Measurements from ENCODE around the gene CFTR. TPM values are rescaled to one million over a fixed set of nuclear protein-coding genes. Genes with fewer than 3 reads are reported as not detected.

Gene CFTR
- total RNA-seq, 1 experiment from 2014 or later = 0.31 TPM

DNA sequence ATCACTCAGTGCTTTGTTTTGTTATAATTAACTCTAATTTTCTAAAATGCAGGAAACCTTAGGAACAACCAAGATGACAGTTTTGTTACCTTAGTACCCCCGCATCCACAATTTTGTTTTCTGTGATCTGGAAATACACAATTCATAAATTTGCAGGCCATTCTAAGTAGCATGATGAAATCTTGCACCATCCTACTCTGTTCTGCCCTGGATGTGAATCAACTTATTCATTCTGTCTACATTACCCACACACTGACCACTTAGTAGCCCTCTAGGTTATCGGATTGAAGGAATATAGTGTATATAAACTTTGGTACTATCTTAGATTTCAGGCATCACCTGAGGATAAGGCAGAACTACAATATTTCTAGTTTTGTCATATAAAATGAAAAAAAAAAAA, 237.5 kb downstream of the CFTR start:
- ChIA-PET CTCF (no interaction called here), POLR2A (interaction anchor here (0.7 kb wide), 1 partner anchor 154 kb away, joined by 4 read pairs; no protein-coding TSS in a partner anchor)
- no peaks in the 10 kb centered on the region for H3K36me3 ChIP-seq (ENCODE audit: control insufficient read depth, insufficient read depth, low read length)
- no peaks in the 10 kb centered on the region for H3K9me3 ChIP-seq (ENCODE audit: control insufficient read depth, insufficient read depth, low read depth, low read length)
- no peaks in the 10 kb centered on the region for H3K4me1 ChIP-seq (ENCODE audit: control insufficient read depth, insufficient read depth, low read length)
- TF ChIP-seq TCF7L2 (IDR thresholded peaks at IDR 0.05; ENCODE audit: low read depth, low read length) (no peak), SIN3A (IDR thresholded peaks at IDR 0.05; ENCODE audit: borderline replicate concordance, insufficient read depth, low read depth, low read length) (no peak), POLR2AphosphoS5 (IDR thresholded peaks at IDR 0.05; ENCODE audit: low read depth, low read length) (no peak)
- TF ChIP-seq, protein P1, sequence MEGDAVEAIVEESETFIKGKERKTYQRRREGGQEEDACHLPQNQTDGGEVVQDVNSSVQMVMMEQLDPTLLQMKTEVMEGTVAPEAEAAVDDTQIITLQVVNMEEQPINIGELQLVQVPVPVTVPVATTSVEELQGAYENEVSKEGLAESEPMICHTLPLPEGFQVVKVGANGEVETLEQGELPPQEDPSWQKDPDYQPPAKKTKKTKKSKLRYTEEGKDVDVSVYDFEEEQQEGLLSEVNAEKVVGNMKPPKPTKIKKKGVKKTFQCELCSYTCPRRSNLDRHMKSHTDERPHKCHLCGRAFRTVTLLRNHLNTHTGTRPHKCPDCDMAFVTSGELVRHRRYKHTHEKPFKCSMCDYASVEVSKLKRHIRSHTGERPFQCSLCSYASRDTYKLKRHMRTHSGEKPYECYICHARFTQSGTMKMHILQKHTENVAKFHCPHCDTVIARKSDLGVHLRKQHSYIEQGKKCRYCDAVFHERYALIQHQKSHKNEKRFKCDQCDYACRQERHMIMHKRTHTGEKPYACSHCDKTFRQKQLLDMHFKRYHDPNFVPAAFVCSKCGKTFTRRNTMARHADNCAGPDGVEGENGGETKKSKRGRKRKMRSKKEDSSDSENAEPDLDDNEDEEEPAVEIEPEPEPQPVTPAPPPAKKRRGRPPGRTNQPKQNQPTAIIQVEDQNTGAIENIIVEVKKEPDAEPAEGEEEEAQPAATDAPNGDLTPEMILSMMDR (IDR thresholded peaks at IDR 0.05) = no peak
- TF ChIP-seq, protein P2, sequence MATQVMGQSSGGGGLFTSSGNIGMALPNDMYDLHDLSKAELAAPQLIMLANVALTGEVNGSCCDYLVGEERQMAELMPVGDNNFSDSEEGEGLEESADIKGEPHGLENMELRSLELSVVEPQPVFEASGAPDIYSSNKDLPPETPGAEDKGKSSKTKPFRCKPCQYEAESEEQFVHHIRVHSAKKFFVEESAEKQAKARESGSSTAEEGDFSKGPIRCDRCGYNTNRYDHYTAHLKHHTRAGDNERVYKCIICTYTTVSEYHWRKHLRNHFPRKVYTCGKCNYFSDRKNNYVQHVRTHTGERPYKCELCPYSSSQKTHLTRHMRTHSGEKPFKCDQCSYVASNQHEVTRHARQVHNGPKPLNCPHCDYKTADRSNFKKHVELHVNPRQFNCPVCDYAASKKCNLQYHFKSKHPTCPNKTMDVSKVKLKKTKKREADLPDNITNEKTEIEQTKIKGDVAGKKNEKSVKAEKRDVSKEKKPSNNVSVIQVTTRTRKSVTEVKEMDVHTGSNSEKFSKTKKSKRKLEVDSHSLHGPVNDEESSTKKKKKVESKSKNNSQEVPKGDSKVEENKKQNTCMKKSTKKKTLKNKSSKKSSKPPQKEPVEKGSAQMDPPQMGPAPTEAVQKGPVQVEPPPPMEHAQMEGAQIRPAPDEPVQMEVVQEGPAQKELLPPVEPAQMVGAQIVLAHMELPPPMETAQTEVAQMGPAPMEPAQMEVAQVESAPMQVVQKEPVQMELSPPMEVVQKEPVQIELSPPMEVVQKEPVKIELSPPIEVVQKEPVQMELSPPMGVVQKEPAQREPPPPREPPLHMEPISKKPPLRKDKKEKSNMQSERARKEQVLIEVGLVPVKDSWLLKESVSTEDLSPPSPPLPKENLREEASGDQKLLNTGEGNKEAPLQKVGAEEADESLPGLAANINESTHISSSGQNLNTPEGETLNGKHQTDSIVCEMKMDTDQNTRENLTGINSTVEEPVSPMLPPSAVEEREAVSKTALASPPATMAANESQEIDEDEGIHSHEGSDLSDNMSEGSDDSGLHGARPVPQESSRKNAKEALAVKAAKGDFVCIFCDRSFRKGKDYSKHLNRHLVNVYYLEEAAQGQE (IDR thresholded peaks at IDR 0.05; ENCODE audit: insufficient read depth in 1 of 2, low read depth in 2 of 2, low read length in 1 of 2) = no peak
- H3K27me3 ChIP-seq (ENCODE audit: control insufficient read depth, insufficient read depth, low read length) = peaks cover 3% of the 10 kb centered on the region; the same call in 1 of the 2 replicates
- H3K27ac ChIP-seq (ENCODE audit: low read length) = no peak overlapping the region
- no peak for ATAC-seq
- no TSS peak for BruUV-seq (replicated peaks)
- DNase-seq (ENCODE audit: low read depth, low spot score) = no peak
- in situ Hi-C loops (cut with HindIII; ENCODE audit: low pct_unique_long_range_greater_than_20kb, low sequenced_read_pairs) (no loop called here), intact Hi-C loops (cut with micrococcal nuclease; ENCODE audit: unreplicated experiment) (no loop called here)
- no peak overlapping the region for H3K4me3 ChIP-seq (ENCODE audit: low read depth in 2 of 2, low read length in 2 of 2)

Other genes with a start within 250 kb of the CFTR start
- gene WNT2, start 157.0 kb upstream of the CFTR start, total RNA-seq (2021; ENCODE audit: unreplicated experiment) = not detected
- not detected for gene ASZ1, start 52.5 kb upstream of the CFTR start, total RNA-seq (2021; ENCODE audit: unreplicated experiment)